ENCODE results near the gene FRK. TPM values are rescaled to one million over a fixed set of nuclear protein-coding genes. Genes with fewer than 3 reads are reported as not detected.

FRK gene, protein sequence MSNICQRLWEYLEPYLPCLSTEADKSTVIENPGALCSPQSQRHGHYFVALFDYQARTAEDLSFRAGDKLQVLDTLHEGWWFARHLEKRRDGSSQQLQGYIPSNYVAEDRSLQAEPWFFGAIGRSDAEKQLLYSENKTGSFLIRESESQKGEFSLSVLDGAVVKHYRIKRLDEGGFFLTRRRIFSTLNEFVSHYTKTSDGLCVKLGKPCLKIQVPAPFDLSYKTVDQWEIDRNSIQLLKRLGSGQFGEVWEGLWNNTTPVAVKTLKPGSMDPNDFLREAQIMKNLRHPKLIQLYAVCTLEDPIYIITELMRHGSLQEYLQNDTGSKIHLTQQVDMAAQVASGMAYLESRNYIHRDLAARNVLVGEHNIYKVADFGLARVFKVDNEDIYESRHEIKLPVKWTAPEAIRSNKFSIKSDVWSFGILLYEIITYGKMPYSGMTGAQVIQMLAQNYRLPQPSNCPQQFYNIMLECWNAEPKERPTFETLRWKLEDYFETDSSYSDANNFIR
- 0.80 TPM for total RNA-seq
- polyA plus RNA-seq: 0.98 TPM
- long read RNA-seq, donor 1: 0 reads
- long read RNA-seq, donor 2: 0 reads
- long read RNA-seq, donor 3: 0 reads
- long read RNA-seq, donor 4: 0 reads
- long read RNA-seq, donor 5: 0 reads
- long read RNA-seq, donor 6: 0 reads
- long read RNA-seq, donor 7: 0 reads
- long read RNA-seq, donor 8: 0 reads
- long read RNA-seq, donor 9: 0 reads
- long read RNA-seq, donor 10: 0 reads

DNA sequence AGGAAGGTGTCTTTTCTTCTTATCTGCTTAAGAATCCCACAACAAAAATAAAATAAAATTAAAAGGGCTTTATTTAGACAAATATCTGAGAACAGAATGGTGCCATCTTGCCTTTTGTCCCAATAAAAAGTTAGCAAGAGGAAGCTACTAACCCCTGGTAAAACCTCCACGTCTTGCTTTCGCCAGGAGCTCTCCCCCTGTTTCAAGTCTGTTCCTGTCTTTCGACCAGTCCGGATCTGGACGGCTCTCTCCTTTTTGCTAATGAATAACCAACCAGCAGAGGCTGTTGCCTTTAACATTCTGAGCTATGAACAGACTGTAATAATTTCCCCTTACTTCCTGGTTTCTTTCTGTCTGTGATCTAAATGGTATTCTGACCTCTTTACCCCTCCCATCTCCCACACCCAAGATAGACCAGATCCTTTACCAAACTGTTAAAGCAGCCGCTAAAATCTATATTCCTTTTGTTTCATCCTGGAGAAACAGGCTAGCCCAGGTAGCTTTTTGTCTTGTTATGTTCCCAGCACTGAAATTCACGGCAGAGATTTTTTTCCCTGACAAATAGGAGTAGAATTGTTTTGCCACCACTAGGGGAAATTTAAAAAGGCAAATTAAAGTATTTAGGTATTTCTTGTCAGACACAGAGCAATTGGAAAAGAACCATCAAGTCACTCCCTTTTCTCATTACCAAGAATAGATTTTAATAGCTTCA, at the start of gene FRK:
Gene FRK, minus strand, starts transcription at position 320 of the 712 bp plus-strand sequence. CDS start 580 bp downstream, outside the sequence.
- H3K9me3 ChIP-seq (ENCODE audit: control insufficient read depth in 2 of 2, insufficient read depth in 1 of 2, low read length in 1 of 2): no peaks in the 10 kb centered on the region
- peak within 1 kb of the TSS; percentile 48 to 59 for H3K27ac ChIP-seq (ENCODE audit: low read depth in 1 of 2, low read length in 1 of 2)
- H3K4me1 ChIP-seq (ENCODE audit: control insufficient read depth in 2 of 2, insufficient read depth in 2 of 2, low read length in 2 of 2): no peaks in the 10 kb centered on the region
- H3K27me3 ChIP-seq (ENCODE audit: control insufficient read depth in 2 of 2, insufficient read depth in 1 of 2, low read length in 1 of 2): no peaks in the 10 kb centered on the region
- no peaks in the 10 kb centered on the region for H3K36me3 ChIP-seq (ENCODE audit: control insufficient read depth in 2 of 2, insufficient read depth in 2 of 2, low read length in 1 of 2)
- 89% methylated on average over 7 of the region's 7 CpGs for WGBS
- DNase-seq (ENCODE audit: low read depth in 6 of 9, low spot score in 9 of 9): no peak
- peak within 1 kb of the TSS in 1 of 2 donors; percentile 17 for H3K4me3 ChIP-seq (ENCODE audit: low read length in 2 of 2)

DNA sequence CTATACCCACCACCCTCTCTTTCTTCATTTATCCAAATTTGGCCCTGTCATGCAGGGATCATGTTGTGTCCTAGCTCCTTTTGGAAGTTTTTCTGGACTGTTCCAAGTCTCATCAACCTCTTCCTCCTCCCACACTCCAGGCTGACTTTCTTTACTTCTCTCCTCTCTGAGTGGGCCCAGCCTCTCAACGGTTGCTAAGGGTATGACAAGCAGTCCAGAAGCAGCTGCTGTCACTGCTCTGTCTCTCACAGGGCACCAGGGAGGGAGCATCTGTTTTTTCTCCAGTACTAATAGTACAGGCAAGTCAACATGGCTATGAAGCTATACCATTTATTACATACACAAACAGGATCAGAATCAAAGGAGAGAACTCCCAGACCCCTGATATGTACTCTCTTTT, 48.1 kb upstream of the FRK start:
- Histone ChIP-seq H3K4me3 (ENCODE audit: low read length in 2 of 2) (no peak overlapping the region), H3K27ac (ENCODE audit: low read depth in 1 of 2, low read length in 1 of 2) (no peak overlapping the region), H3K27me3 (ENCODE audit: control insufficient read depth in 2 of 2, insufficient read depth in 1 of 2, low read length in 1 of 2) (no peaks in the 10 kb centered on the region), H3K36me3 (ENCODE audit: control insufficient read depth in 2 of 2, insufficient read depth in 2 of 2, low read length in 1 of 2) (peaks cover 3 to 4% of the 10 kb centered on the region in 2 donors), H3K4me1 (ENCODE audit: control insufficient read depth in 2 of 2, insufficient read depth in 2 of 2, low read length in 2 of 2) (peaks cover 0 to 3% of the 10 kb centered on the region in 2 donors), H3K9me3 (ENCODE audit: control insufficient read depth in 2 of 2, insufficient read depth in 1 of 2, low read length in 1 of 2) (no peaks in the 10 kb centered on the region)
- 97% methylated on average over 1 of the region's 1 CpG for WGBS
- DNase-seq (ENCODE audit: low read depth in 6 of 9, low spot score in 9 of 9): no peak

DNA sequence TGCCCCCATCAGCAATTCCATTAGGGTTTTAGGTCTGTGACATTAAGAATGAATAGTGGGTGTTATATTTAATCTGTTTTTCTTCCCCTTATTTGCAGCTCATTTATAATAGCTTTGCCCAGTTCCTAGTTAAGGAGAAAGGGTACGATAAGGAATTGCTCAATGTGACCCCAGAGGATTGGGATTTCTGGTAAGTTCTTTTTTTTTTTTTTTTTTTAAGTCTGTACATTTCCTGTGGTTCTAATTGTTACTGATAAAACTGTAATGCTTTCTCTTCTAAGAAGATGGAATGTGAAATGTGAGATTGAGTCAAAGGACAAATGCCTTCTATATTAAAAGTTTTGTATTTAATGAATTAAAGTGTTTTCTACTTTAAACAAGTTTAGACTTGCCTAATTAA, 45.5 kb upstream of the FRK start:
- H3K36me3 ChIP-seq (ENCODE audit: control insufficient read depth in 2 of 2, insufficient read depth in 2 of 2, low read length in 1 of 2): peaks cover 0 to 3% of the 10 kb centered on the region in 2 donors
- no peaks in the 10 kb centered on the region for H3K27me3 ChIP-seq (ENCODE audit: control insufficient read depth in 2 of 2, insufficient read depth in 1 of 2, low read length in 1 of 2)
- H3K4me1 ChIP-seq (ENCODE audit: control insufficient read depth in 2 of 2, insufficient read depth in 2 of 2, low read length in 2 of 2): peaks cover 6 to 7% of the 10 kb centered on the region in 2 donors
- H3K4me3 ChIP-seq (ENCODE audit: low read length in 2 of 2): no peak overlapping the region
- DNase-seq (ENCODE audit: low read depth in 6 of 9, low spot score in 9 of 9): no peak
- 81% methylated on average over 1 of the region's 1 CpG for WGBS
- H3K27ac ChIP-seq (ENCODE audit: low read depth in 1 of 2, low read length in 1 of 2): no peak overlapping the region
- no peaks in the 10 kb centered on the region for H3K9me3 ChIP-seq (ENCODE audit: control insufficient read depth in 2 of 2, insufficient read depth in 1 of 2, low read length in 1 of 2)

DNA sequence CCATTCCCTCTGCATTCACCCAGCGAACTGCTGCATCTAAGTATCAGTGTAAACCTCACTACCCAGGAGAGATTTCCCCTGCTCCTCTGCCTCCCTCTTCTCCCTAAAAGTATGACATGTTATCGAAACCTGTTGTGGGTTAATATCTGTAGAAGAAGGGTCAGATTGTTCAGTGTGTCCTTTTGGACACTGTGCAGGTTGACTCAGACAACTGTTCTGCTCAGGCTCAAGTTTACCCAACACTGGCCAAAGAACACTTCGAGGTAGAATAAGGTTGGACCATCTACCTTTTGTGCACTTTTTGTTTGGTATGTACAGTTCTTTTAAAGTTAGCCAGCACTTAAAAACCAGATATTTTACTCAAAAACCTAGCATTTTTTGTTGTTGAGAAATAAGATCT, 44.6 kb upstream of the FRK start:
- Histone ChIP-seq H3K27me3 (ENCODE audit: control insufficient read depth in 2 of 2, insufficient read depth in 1 of 2, low read length in 1 of 2) (peaks cover 0 to 2% of the 10 kb centered on the region in 2 donors), H3K9me3 (ENCODE audit: control insufficient read depth in 2 of 2, insufficient read depth in 1 of 2, low read length in 1 of 2) (peaks cover 0 to 1% of the 10 kb centered on the region in 2 donors), H3K36me3 (ENCODE audit: control insufficient read depth in 2 of 2, insufficient read depth in 2 of 2, low read length in 1 of 2) (no peaks in the 10 kb centered on the region), H3K27ac (ENCODE audit: low read depth in 1 of 2, low read length in 1 of 2) (no peak overlapping the region), H3K4me1 (ENCODE audit: control insufficient read depth in 2 of 2, insufficient read depth in 2 of 2, low read length in 2 of 2) (peaks cover 7 to 9% of the 10 kb centered on the region in 2 donors), H3K4me3 (ENCODE audit: low read length in 2 of 2) (no peak overlapping the region)
- DNase-seq (ENCODE audit: low read depth in 6 of 9, low spot score in 9 of 9): no peak
- 96% methylated on average over 3 of the region's 3 CpGs for WGBS

DNA sequence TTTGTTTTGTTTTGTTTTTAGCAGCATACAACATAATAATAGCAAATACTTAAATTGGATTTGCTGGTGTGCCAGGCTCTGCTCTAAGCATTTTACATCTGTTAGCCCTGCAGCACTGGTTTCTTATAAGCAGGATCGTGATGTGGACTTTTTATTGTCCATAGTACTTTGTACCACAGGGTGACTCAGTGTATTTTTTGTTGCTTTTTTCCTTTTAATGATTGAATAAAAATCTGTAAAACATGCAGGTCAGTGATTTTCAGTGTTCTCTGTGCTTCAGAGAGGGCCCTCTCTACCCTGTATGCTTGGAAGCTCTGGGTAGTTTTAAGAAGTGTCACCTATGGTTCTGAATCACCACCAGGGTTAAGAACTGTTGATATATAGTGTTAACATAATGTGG, 43.9 kb upstream of the FRK start:
- 97% methylated on average over 1 of the region's 1 CpG for WGBS
- H3K4me1 ChIP-seq (ENCODE audit: control insufficient read depth in 2 of 2, insufficient read depth in 2 of 2, low read length in 2 of 2): peaks cover 7 to 9% of the 10 kb centered on the region in 2 donors
- H3K4me3 ChIP-seq (ENCODE audit: low read length in 2 of 2): no peak overlapping the region
- no peak overlapping the region for H3K27ac ChIP-seq (ENCODE audit: low read depth in 1 of 2, low read length in 1 of 2)
- no peaks in the 10 kb centered on the region for H3K36me3 ChIP-seq (ENCODE audit: control insufficient read depth in 2 of 2, insufficient read depth in 2 of 2, low read length in 1 of 2)
- H3K27me3 ChIP-seq (ENCODE audit: control insufficient read depth in 2 of 2, insufficient read depth in 1 of 2, low read length in 1 of 2): peaks cover 0 to 2% of the 10 kb centered on the region in 2 donors
- no peak for DNase-seq (ENCODE audit: low read depth in 6 of 9, low spot score in 9 of 9)
- peaks cover 0 to 1% of the 10 kb centered on the region in 2 donors for H3K9me3 ChIP-seq (ENCODE audit: control insufficient read depth in 2 of 2, insufficient read depth in 1 of 2, low read length in 1 of 2)

DNA sequence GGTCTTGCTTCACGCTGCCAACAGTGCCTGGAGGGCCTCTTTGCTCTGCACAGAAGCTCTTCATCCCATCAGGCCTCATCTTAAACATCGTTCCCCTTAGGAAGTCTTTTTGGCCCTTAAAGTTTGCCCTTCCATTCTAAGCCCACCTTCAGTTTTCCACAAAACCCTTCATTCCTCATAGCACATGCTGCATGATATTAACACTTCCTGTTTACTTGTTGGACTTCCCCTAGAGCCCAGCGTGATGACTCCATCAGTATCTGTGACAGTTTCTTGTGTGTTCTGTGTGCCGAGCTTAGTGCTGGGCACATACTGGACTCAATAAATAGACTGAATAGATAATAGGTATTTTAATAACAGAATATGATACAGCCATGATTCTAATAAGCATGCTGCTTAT, 42.2 kb upstream of the FRK start:
- Histone ChIP-seq H3K4me1 (ENCODE audit: control insufficient read depth in 2 of 2, insufficient read depth in 2 of 2, low read length in 2 of 2) (peaks cover 7 to 9% of the 10 kb centered on the region in 2 donors), H3K4me3 (ENCODE audit: low read length in 2 of 2) (no peak overlapping the region), H3K9me3 (ENCODE audit: control insufficient read depth in 2 of 2, insufficient read depth in 1 of 2, low read length in 1 of 2) (peaks cover 0 to 1% of the 10 kb centered on the region in 2 donors), H3K27ac (ENCODE audit: low read depth in 1 of 2, low read length in 1 of 2) (no peak overlapping the region), H3K27me3 (ENCODE audit: control insufficient read depth in 2 of 2, insufficient read depth in 1 of 2, low read length in 1 of 2) (peaks cover 0 to 5% of the 10 kb centered on the region in 2 donors), H3K36me3 (ENCODE audit: control insufficient read depth in 2 of 2, insufficient read depth in 2 of 2, low read length in 1 of 2) (no peaks in the 10 kb centered on the region)
- whole genome bisulfite sequencing: 92% methylated on average over 4 of the region's 4 CpGs
- DNase-seq (ENCODE audit: low read depth in 6 of 9, low spot score in 9 of 9): no peak

DNA sequence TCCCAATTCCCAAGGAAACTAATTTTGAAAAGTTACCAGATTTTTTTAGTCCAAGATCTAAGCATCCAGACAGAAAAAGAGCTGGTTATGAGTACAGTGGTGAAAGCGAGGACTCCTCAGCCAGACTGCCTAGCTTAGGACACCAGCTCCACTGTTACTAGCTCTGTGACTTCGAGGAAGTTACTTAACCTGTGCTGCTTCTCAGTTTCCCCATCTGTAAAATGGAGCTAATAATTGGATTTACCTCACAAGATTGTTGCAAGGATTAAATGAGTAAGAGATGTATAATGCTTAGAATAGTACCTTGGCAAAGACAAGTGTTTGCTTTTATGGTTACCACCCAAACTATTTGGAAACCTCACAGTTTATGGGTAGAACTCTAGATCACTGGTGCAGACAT, 41.1 kb upstream of the FRK start:
- no peak for DNase-seq (ENCODE audit: low read depth in 6 of 9, low spot score in 9 of 9)
- Histone ChIP-seq H3K27ac (ENCODE audit: low read depth in 1 of 2, low read length in 1 of 2) (no peak overlapping the region), H3K27me3 (ENCODE audit: control insufficient read depth in 2 of 2, insufficient read depth in 1 of 2, low read length in 1 of 2) (peaks cover 0 to 5% of the 10 kb centered on the region in 2 donors), H3K4me3 (ENCODE audit: low read length in 2 of 2) (peak overlapping the region; percentile 62 to 88), H3K36me3 (ENCODE audit: control insufficient read depth in 2 of 2, insufficient read depth in 2 of 2, low read length in 1 of 2) (no peaks in the 10 kb centered on the region), H3K4me1 (ENCODE audit: control insufficient read depth in 2 of 2, insufficient read depth in 2 of 2, low read length in 2 of 2) (peaks cover 7 to 9% of the 10 kb centered on the region in 2 donors), H3K9me3 (ENCODE audit: control insufficient read depth in 2 of 2, insufficient read depth in 1 of 2, low read length in 1 of 2) (peaks cover under 1 to 1% of the 10 kb centered on the region in 2 donors)
- 67% methylated on average over 2 of the region's 2 CpGs for WGBS

DNA sequence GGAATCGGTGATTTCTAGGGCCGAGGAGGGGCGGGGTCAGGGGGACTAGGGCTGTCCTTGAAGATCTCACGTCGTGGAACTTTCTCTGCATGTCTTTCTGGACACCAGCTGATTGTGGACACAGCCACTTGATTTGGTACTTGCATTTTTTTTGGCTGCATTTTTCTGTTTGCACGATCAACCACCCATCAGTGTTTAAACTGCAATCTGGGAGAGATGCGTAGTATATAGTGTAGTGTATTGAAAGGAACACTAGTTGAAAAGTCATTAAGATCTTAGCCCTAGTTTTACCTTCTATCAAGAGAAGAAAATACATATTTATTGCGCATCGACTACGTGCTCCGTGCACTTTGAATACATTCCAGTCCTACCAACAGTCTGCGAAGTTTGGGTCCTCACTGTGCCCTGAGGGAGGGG, 40.6 kb upstream of the FRK start:
- H3K27ac ChIP-seq (ENCODE audit: low read depth in 1 of 2, low read length in 1 of 2): peak overlapping the region; percentile 72 to 97
- H3K9me3 ChIP-seq (ENCODE audit: control insufficient read depth in 2 of 2, insufficient read depth in 1 of 2, low read length in 1 of 2): peaks cover 1 to 4% of the 10 kb centered on the region in 2 donors
- H3K4me1 ChIP-seq (ENCODE audit: control insufficient read depth in 2 of 2, insufficient read depth in 2 of 2, low read length in 2 of 2): peaks cover 7 to 9% of the 10 kb centered on the region in 2 donors
- H3K36me3 ChIP-seq (ENCODE audit: control insufficient read depth in 2 of 2, insufficient read depth in 2 of 2, low read length in 1 of 2): no peaks in the 10 kb centered on the region
- H3K27me3 ChIP-seq (ENCODE audit: control insufficient read depth in 2 of 2, insufficient read depth in 1 of 2, low read length in 1 of 2): peaks cover 0 to 5% of the 10 kb centered on the region in 2 donors
- peak overlapping the region; percentile 62 to 88 for H3K4me3 ChIP-seq (ENCODE audit: low read length in 2 of 2)
- DNase-seq (ENCODE audit: low read depth in 6 of 9, low spot score in 9 of 9): peak in 2 of 9 donors; percentile 10 to 30
- 2% methylated on average over 12 of the region's 12 CpGs for WGBS
